Mucosa of descending colon (tissue), 3 donors: ENCODE results near the gene UNC5C. TPM values are rescaled to one million over a fixed set of nuclear protein-coding genes. Genes with fewer than 3 reads are reported as not detected.

Source experiments
- ATAC-seq: fragments of 200-7000 bp; cut with Tn5 transposase; one replicate; pipeline ENCODE4 v1.9.1; 2020; ENCODE audit warnings: mild to moderate bottlenecking, moderate library complexity
- DNase-seq, 3 donors: peaks; one replicate each; pipeline ENCODE4 v3.0.0-alpha.2; 2020
- H3K36me3 ChIP-seq: fragments of 200-600 bp; one replicate; pipeline ENCODE4 v1.8.0; 2021; ENCODE audit warnings: low read depth, mild to moderate bottlenecking
- H3K4me1 ChIP-seq: fragments of 200-600 bp; one replicate; pipeline ENCODE4 v1.8.0; 2021; ENCODE audit warnings: low read depth, mild to moderate bottlenecking
- H3K4me3 ChIP-seq: fragments of 200-600 bp; one replicate; pipeline ENCODE4 v1.8.0; 2021; ENCODE audit warnings: mild to moderate bottlenecking
- H3K9me3 ChIP-seq: fragments of 200-600 bp; one replicate; pipeline ENCODE4 v1.8.0; 2021; ENCODE audit warnings: mild to moderate bottlenecking
- intact Hi-C, 2 donors: fragments of 100-400 bp; cut with DNase I in 1 of 2; cut with micrococcal nuclease in 1 of 2; formaldehyde crosslinking; loops; one replicate each; pipeline versions ENCODE4 v1.11.0 to v1.11.1; 2022; cut with DNase I, micrococcal nuclease
- total RNA-seq, 3 donors: library from RNA; stranded (reverse); fragmentation: NEBNext Ultra II Directional in 2 of 3; extraction: Animal tissue kit (Norgen Biotek cat#: 25700) in 2 of 3; gene quantifications; one replicate each; pipeline versions ENCODE4 v1.2.1 to v1.2.4, GENCODE V29; 2021 to 2023
- TF ChIP-seq, protein P1 (sequence below): fragments of 200-600 bp; IDR thresholded peaks from one replicate; pipeline ENCODE4 v1.8.0; 2022; ENCODE audit warnings: antibody characterized with exemption, mild to moderate bottlenecking
- donor health status: DM: no; HTN: no; CAD: no; lungs with moderate emphysema.
- donor health status: DM: no; HTN: no; CAD: no.
- donor health status: DM: no; HTN: yes; CAD: no.

Gene UNC5C
- total RNA-seq, 3 donors from 2014 or later = 3.1 to 7.2 (median 4.6) TPM

DNA sequence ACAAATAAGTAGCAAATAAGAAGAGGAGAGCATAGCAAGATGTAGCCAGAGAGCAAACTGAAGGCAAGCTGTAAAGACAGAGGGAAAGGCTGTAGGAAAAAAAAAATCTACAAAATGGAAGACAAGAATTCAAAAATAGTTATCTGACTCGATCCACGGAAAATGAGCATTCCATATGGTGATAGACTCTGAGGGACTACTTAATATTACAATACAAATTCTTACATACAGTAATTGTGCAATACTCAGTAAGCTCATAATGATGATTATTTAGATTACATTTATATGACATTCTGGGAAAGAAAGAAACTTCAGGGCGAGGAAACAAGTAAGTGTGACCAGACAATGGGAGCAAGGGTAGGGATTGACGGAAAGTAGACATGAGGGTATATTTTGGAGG, 102.6 kb downstream of the UNC5C start:
- ATAC-seq (no peak), DNase-seq (no peak)
- no peaks in the 10 kb centered on the region for H3K36me3 ChIP-seq
- intact Hi-C loops = no loop called here
- H3K4me3 ChIP-seq = no peak overlapping the region
- no peaks in the 10 kb centered on the region for H3K9me3 ChIP-seq
- TF ChIP-seq, protein P1, sequence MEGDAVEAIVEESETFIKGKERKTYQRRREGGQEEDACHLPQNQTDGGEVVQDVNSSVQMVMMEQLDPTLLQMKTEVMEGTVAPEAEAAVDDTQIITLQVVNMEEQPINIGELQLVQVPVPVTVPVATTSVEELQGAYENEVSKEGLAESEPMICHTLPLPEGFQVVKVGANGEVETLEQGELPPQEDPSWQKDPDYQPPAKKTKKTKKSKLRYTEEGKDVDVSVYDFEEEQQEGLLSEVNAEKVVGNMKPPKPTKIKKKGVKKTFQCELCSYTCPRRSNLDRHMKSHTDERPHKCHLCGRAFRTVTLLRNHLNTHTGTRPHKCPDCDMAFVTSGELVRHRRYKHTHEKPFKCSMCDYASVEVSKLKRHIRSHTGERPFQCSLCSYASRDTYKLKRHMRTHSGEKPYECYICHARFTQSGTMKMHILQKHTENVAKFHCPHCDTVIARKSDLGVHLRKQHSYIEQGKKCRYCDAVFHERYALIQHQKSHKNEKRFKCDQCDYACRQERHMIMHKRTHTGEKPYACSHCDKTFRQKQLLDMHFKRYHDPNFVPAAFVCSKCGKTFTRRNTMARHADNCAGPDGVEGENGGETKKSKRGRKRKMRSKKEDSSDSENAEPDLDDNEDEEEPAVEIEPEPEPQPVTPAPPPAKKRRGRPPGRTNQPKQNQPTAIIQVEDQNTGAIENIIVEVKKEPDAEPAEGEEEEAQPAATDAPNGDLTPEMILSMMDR = no peak
- H3K4me1 ChIP-seq = no peaks in the 10 kb centered on the region

- Histone ChIP-seq H3K4me1 (no peaks in the 10 kb centered on the region), H3K36me3 (no peaks in the 10 kb centered on the region), H3K4me3 (no peak overlapping the region), H3K9me3 (no peaks in the 10 kb centered on the region)
- intact Hi-C loops = no loop called here
- no peak for ATAC-seq
- TF ChIP-seq, protein P1 = no peak
- no peak for DNase-seq
Measured at GRCh38 chr4:95445251-95445650, 103.5 kb downstream of the UNC5C start.

DNA sequence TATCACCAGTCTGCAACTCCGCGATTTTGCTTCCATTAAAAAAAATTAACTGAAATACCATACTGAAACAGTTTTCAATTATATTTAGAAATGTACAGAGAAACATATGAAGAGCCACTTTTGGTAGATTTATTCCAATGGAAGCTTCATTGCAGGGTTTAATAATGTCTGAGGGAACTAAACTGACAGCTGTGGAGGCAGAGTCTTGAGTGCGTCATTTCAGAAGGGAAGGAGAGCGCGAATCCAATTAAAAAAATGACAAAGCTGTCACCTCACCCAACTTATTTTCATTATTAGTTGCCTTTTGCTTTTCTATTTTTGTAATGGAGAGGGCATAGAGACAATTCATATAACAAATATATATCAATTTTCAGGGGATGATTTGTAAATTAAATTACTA, 104.0 kb downstream of the UNC5C start:
- DNase-seq (no peak), ATAC-seq (no peak)
- Histone ChIP-seq H3K36me3 (no peaks in the 10 kb centered on the region), H3K9me3 (no peaks in the 10 kb centered on the region), H3K4me3 (no peak overlapping the region), H3K4me1 (no peaks in the 10 kb centered on the region)
- TF ChIP-seq, protein P1 = no peak
- intact Hi-C loops = no loop called here

- Histone ChIP-seq H3K4me1 (no peaks in the 10 kb centered on the region), H3K36me3 (no peaks in the 10 kb centered on the region), H3K4me3 (no peak overlapping the region), H3K9me3 (no peaks in the 10 kb centered on the region)
- intact Hi-C loops = no loop called here
- DNase-seq = no peak
- TF ChIP-seq, protein P1 = no peak
- no peak for ATAC-seq
Measured at GRCh38 chr4:95439896-95440295, 108.9 kb downstream of the UNC5C start.

DNA sequence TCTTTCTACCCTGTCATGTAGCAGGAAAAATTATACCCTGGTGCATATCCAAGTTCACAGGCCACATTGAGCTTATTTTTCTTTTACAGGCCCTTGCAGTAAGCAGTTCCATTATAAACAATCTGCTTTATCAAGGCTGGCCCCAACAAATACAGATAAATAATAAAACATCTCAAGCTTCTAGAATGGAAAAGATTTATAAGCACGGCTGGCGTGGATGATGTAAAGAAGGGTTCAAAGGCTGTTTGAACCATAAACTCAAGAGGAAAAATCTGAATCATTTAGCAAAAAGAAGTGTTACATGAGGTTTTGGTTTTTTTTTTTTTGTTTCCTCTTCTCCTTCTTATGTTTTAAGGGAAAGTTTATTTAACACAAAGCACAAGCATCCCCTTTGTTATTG, 109.7 kb downstream of the UNC5C start:
- Histone ChIP-seq H3K36me3 (no peaks in the 10 kb centered on the region), H3K4me1 (no peaks in the 10 kb centered on the region), H3K9me3 (no peaks in the 10 kb centered on the region), H3K4me3 (no peak overlapping the region)
- no peak for ATAC-seq
- TF ChIP-seq, protein P1 = no peak
- intact Hi-C loops = no loop called here
- no peak for DNase-seq

- H3K36me3 ChIP-seq = no peaks in the 10 kb centered on the region
- no peaks in the 10 kb centered on the region for H3K9me3 ChIP-seq
- TF ChIP-seq, protein P1 = no peak
- no peak for ATAC-seq
- no peak for DNase-seq
- no peak overlapping the region for H3K4me3 ChIP-seq
- intact Hi-C loops = no loop called here
- H3K4me1 ChIP-seq = no peaks in the 10 kb centered on the region
Measured at GRCh38 chr4:95432466-95432865, 116.3 kb downstream of the UNC5C start.
